SW 1271 (cell line): ENCODE data around the gene RDH16.
"Not testable (repeated sequence)": the region's sequence is repeated elsewhere in the genome, so short reads cannot be mapped to it uniquely, and the experiment has no call there.

Experiments used
- DNase-seq, 2 experiments: peaks; one replicate each; lab custom pipeline; 2025; lab: John Stamatoyannopoulos, UW

RDH16 gene

GRCh38 chr12:56989861-56990610 is 32.6 kb upstream of the RDH16 start:
- no peak for DNase-seq

GRCh38 chr12:56988207-56988739 is 30.9 kb upstream of the RDH16 start:
- no peak for DNase-seq

GRCh38 chr12:56987551-56988053 is 30.2 kb upstream of the RDH16 start:
- peak; percentile 22 to 75 for DNase-seq

GRCh38 chr12:56987011-56987410 is 29.6 kb upstream of the RDH16 start:
- DNase-seq, result no peak

GRCh38 chr12:56985714-56986113 is 28.3 kb upstream of the RDH16 start:
- peak in 1 of 2 experiments; percentile 30 for DNase-seq

GRCh38 chr12:56983386-56983785 is 26.0 kb upstream of the RDH16 start:
- no peak for DNase-seq

GRCh38 chr12:56982578-56983236 is 25.3 kb upstream of the RDH16 start:
- DNase-seq, result not testable (repeated sequence)

- DNase-seq, result no peak
Measured at GRCh38 chr12:56980941-56981530, 23.6 kb upstream of the RDH16 start.

GRCh38 chr12:56980268-56980667 is 22.9 kb upstream of the RDH16 start:
- no peak for DNase-seq

- DNase-seq, result no peak
Measured at GRCh38 chr12:56979628-56980027, 22.2 kb upstream of the RDH16 start.

- DNase-seq, result no peak
Measured at GRCh38 chr12:56978397-56979138, 21.2 kb upstream of the RDH16 start.

- DNase-seq, result not testable (repeated sequence)
Measured at GRCh38 chr12:56977361-56977760, 20.0 kb upstream of the RDH16 start.

GRCh38 chr12:56974224-56974623 is 16.8 kb upstream of the RDH16 start:
- DNase-seq, result not testable (repeated sequence)

GRCh38 chr12:56968910-56969309 is 11.5 kb upstream of the RDH16 start:
- not testable (repeated sequence) for DNase-seq

GRCh38 chr12:56965997-56966642 is 8.7 kb upstream of the RDH16 start:
- not testable (repeated sequence) for DNase-seq

- not testable (repeated sequence) for DNase-seq
Measured at GRCh38 chr12:56965124-56965523, 7.7 kb upstream of the RDH16 start.

- DNase-seq, result not testable (repeated sequence)
Measured at GRCh38 chr12:56963557-56963956, 6.1 kb upstream of the RDH16 start.

- not testable (repeated sequence) for DNase-seq
Measured at GRCh38 chr12:56962247-56962646, 4.8 kb upstream of the RDH16 start.

- no peak for DNase-seq
Measured at GRCh38 chr12:56958422-56958821, 1.0 kb upstream of the RDH16 start.

- DNase-seq, result no peak
Measured at GRCh38 chr12:56955631-56956256, 1.7 kb downstream of the RDH16 start.

- no peak for DNase-seq
Measured at GRCh38 chr12:56954958-56955355, 2.5 kb downstream of the RDH16 start.
